Stomach (tissue), 4 donors: Measurements from ENCODE around the gene UCHL3.

ENCODE experiments used
- CTCF ChIP-seq, 7 experiments: fragments of 450-650 bp in 4 of 7; fragments of 200-600 bp in 3 of 7; sonication (generic) in 3 of 7; IDR thresholded peaks; one replicate each; pipeline ENCODE4 v1.5.1; 2016 to 2019; ENCODE audit warnings: antibody characterized with exemption in 7 of 7, control low read depth in 2 of 7, mild to moderate bottlenecking in 1 of 7
- EP300 ChIP-seq: sonication (generic); formaldehyde crosslinking; IDR thresholded peaks from one replicate; pipeline ENCODE4 v1.6.1; 2017; ENCODE audit warnings: antibody characterized with exemption
- POLR2A ChIP-seq, 4 donors: fragments of 450-650 bp; IDR thresholded peaks; one replicate each; pipeline ENCODE4 v1.6.1; 2016; ENCODE audit warnings: antibody characterized with exemption in 4 of 4, control low read depth in 2 of 4, mild to moderate bottlenecking in 1 of 4, moderate library complexity in 1 of 4
- POLR2AphosphoS5 ChIP-seq, 3 donors: sonication (generic); formaldehyde crosslinking; IDR thresholded peaks; one replicate each; pipeline ENCODE4 v1.6.1; 2016; ENCODE audit warnings: antibody characterized with exemption in 3 of 3

- TF ChIP-seq CTCF (IDR thresholded peaks at IDR 0.05): no peak
- no peak for TF ChIP-seq POLR2A (IDR thresholded peaks at IDR 0.05)
- TF ChIP-seq EP300: no peak
- TF ChIP-seq POLR2AphosphoS5 (IDR thresholded peaks at IDR 0.05): no peak
Measured at GRCh38 chr13:75636436-75637180, 87.0 kb downstream of the UCHL3 start.
